ENCODE measurements around the gene ETV6. TPM values are rescaled to one million over a fixed set of nuclear protein-coding genes. Genes with fewer than 3 reads are reported as not detected.

Gene ETV6
- total RNA-seq, 1 experiment from 2014 or later: 17.2 TPM

DNA sequence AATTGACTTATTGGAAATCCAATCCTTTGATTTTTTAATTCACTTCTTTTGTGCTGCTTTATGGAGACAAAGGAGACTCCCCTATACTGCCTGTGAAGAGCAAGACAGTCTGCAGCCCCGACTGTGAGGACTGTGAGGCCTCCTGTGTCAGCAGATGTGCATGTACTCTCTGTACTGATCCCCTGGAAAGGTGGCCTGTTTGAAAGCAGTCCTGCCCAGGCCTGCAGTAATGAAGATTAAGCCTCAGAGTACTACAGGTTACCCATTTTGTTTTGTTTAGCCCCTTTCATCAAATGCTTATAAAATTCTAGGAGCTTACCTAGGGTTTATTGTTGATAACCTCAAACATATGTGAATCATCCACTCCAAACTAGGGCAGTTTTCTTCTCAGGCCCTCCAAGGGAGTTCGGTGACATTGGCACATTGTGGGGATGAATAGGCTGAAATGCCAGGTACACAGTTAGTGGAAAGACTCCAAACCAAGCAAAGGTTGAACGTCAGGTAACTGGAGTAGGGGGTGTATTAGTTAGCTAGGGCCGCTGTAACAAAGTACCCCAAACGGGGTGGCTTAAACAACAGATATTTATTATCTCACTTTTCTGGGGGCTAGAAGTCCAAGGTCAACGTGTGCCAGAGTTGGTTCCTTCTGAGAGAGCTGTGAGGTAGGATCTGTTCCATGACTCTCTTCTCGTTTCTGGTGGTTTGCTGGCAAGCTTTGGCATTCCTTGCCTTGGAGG is 212.6 kb downstream of the ETV6 start:
- POLR2A ChIA-PET: no interaction called here
- Histone ChIP-seq H3K4me3 (ENCODE audit: low read depth in 2 of 2, low read length in 2 of 2) (no peak overlapping the region), H3K4me1 (ENCODE audit: control insufficient read depth, insufficient read depth, low read length) (no peaks in the 10 kb centered on the region), H3K27me3 (ENCODE audit: control insufficient read depth, insufficient read depth, low read length) (no peaks in the 10 kb centered on the region), H3K36me3 (ENCODE audit: control insufficient read depth, insufficient read depth, low read length) (no peaks in the 10 kb centered on the region), H3K9me3 (ENCODE audit: control insufficient read depth, insufficient read depth, low read depth, low read length) (peaks cover 5% of the 10 kb centered on the region; the same call in 1 of the 2 replicates), H3K27ac (ENCODE audit: low read length) (no peak overlapping the region)
- intact Hi-C loops (cut with micrococcal nuclease; ENCODE audit: unreplicated experiment): no loop called here
- ATAC-seq (no peak), DNase-seq (ENCODE audit: low read depth, low spot score) (no peak)
- CTCF ChIA-PET: no interaction called here
- TF ChIP-seq TCF7L2 (IDR thresholded peaks at IDR 0.05; ENCODE audit: low read depth, low read length): no peak
- no peak for TF ChIP-seq SIN3A (IDR thresholded peaks at IDR 0.05; ENCODE audit: borderline replicate concordance, insufficient read depth, low read depth, low read length)
- TF ChIP-seq, protein P1, sequence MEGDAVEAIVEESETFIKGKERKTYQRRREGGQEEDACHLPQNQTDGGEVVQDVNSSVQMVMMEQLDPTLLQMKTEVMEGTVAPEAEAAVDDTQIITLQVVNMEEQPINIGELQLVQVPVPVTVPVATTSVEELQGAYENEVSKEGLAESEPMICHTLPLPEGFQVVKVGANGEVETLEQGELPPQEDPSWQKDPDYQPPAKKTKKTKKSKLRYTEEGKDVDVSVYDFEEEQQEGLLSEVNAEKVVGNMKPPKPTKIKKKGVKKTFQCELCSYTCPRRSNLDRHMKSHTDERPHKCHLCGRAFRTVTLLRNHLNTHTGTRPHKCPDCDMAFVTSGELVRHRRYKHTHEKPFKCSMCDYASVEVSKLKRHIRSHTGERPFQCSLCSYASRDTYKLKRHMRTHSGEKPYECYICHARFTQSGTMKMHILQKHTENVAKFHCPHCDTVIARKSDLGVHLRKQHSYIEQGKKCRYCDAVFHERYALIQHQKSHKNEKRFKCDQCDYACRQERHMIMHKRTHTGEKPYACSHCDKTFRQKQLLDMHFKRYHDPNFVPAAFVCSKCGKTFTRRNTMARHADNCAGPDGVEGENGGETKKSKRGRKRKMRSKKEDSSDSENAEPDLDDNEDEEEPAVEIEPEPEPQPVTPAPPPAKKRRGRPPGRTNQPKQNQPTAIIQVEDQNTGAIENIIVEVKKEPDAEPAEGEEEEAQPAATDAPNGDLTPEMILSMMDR (IDR thresholded peaks at IDR 0.05): no peak
- no peak for TF ChIP-seq REST (IDR thresholded peaks at IDR 0.05; ENCODE audit: insufficient read depth in 1 of 2, low read depth in 2 of 2, low read length in 1 of 2)
- no peak for TF ChIP-seq POLR2AphosphoS5 (IDR thresholded peaks at IDR 0.05; ENCODE audit: low read depth, low read length)
- BruUV-seq (replicated peaks): no TSS peak
- in situ Hi-C loops (cut with HindIII; ENCODE audit: low pct_unique_long_range_greater_than_20kb, low sequenced_read_pairs): no loop called here

GRCh38 chr12:11862798-11863197 is 213.3 kb downstream of the ETV6 start:
- TF ChIP-seq SIN3A (IDR thresholded peaks at IDR 0.05; ENCODE audit: borderline replicate concordance, insufficient read depth, low read depth, low read length) (no peak), POLR2AphosphoS5 (IDR thresholded peaks at IDR 0.05; ENCODE audit: low read depth, low read length) (no peak), TCF7L2 (IDR thresholded peaks at IDR 0.05; ENCODE audit: low read depth, low read length) (no peak), REST (IDR thresholded peaks at IDR 0.05; ENCODE audit: insufficient read depth in 1 of 2, low read depth in 2 of 2, low read length in 1 of 2) (no peak)
- TF ChIP-seq, protein P1 (IDR thresholded peaks at IDR 0.05): no peak
- H3K4me3 ChIP-seq (ENCODE audit: low read depth in 2 of 2, low read length in 2 of 2): no peak overlapping the region
- no peak for ATAC-seq
- in situ Hi-C loops (cut with HindIII; ENCODE audit: low pct_unique_long_range_greater_than_20kb, low sequenced_read_pairs) (no loop called here), intact Hi-C loops (cut with micrococcal nuclease; ENCODE audit: unreplicated experiment) (no loop called here)
- no peaks in the 10 kb centered on the region for H3K36me3 ChIP-seq (ENCODE audit: control insufficient read depth, insufficient read depth, low read length)
- no peaks in the 10 kb centered on the region for H3K27me3 ChIP-seq (ENCODE audit: control insufficient read depth, insufficient read depth, low read length)
- no peaks in the 10 kb centered on the region for H3K4me1 ChIP-seq (ENCODE audit: control insufficient read depth, insufficient read depth, low read length)
- no peak for DNase-seq (ENCODE audit: low read depth, low spot score)
- H3K9me3 ChIP-seq (ENCODE audit: control insufficient read depth, insufficient read depth, low read depth, low read length): peaks cover 5% of the 10 kb centered on the region; the same call in 1 of the 2 replicates
- CTCF ChIA-PET: no interaction called here
- POLR2A ChIA-PET: no interaction called here
- BruUV-seq (replicated peaks): no TSS peak
- H3K27ac ChIP-seq (ENCODE audit: low read length): no peak overlapping the region

Measured in Panc1 (cell line).